Left lung (tissue), 10 donors: Measurements from ENCODE around the gene LAMA1. TPM values are rescaled to one million over a fixed set of nuclear protein-coding genes. Genes with fewer than 3 reads are reported as not detected.

ENCODE experiments used
- ATAC-seq: fragments of 200-7000 bp; cut with Tn5 transposase; one replicate; pipeline ENCODE4 v1.9.1; 2020; ENCODE audit warnings: moderate library complexity
- DNase-seq, 4 donors: peaks; one replicate each; pipeline ENCODE4 v3.0.0-alpha.2; 2013 to 2020
- H3K27ac ChIP-seq, 2 donors: fragments of 200-600 bp; sonication (generic) in 1 of 2; one replicate each; pipeline versions ENCODE4 v1.5.0 to v1.8.0; 2020 to 2021
- H3K27me3 ChIP-seq, 2 donors: fragments of 200-600 bp; sonication (generic) in 1 of 2; one replicate each; pipeline versions ENCODE4 v1.5.0 to v1.8.0; 2020 to 2021
- H3K36me3 ChIP-seq, 2 donors: fragments of 200-600 bp; sonication (generic) in 1 of 2; one replicate each; pipeline versions ENCODE4 v1.5.0 to v1.8.0; 2020 to 2021
- H3K4me1 ChIP-seq, 2 donors: fragments of 200-600 bp; one replicate each; pipeline ENCODE4 v1.8.0; 2021
- H3K4me3 ChIP-seq, 2 donors: fragments of 200-600 bp; sonication (generic) in 1 of 2; one replicate each; pipeline versions ENCODE4 v1.5.0 to v1.8.0; 2020 to 2021; ENCODE audit warnings: mild to moderate bottlenecking in 1 of 2
- H3K9me3 ChIP-seq, 2 donors: fragments of 200-600 bp; sonication (generic) in 1 of 2; one replicate each; pipeline versions ENCODE4 v1.5.0 to v1.8.0; 2020 to 2021
- intact Hi-C, 2 donors: fragments of 100-400 bp; cut with DNase I; formaldehyde crosslinking; loops; one replicate each; pipeline versions ENCODE4 v1.11.2 to v1.14.2; 2022
- polyA plus RNA-seq, 6 donors: library from polyadenylated mRNA; unstranded; fragments of 120-200 nt; gene quantifications; one replicate each; pipeline ENCODE4 v1.2.1, GENCODE V29; 2013; ENCODE audit not compliant: insufficient read length in 6 of 6
- total RNA-seq, 2 donors: library from RNA; stranded (reverse); fragmentation: NEBNext Ultra II Directional; extraction: Animal tissue kit (Norgen Biotek cat#: 25700); gene quantifications; one replicate each; pipeline ENCODE4 v1.2.1, GENCODE V29; 2021
- TF ChIP-seq, protein P1 (sequence below), 2 donors: fragments of 200-600 bp; sonication (generic) in 1 of 2; IDR thresholded peaks; one replicate each; pipeline versions ENCODE4 v1.5.0 to v1.8.0; 2021; ENCODE audit warnings: antibody characterized with exemption in 2 of 2
- donor health status: DM: no; HTN: yes; CAD: no.
- donor health status: DM: no; HTN: no; CAD: no.

LAMA1 gene
- total and polyA plus RNA-seq, 8 donors: 2.4 to 22.9 (median 11.6) TPM

GRCh38 chr18:6992761-6993160 lies 124.8 kb downstream of the LAMA1 start:
- no peaks in the 10 kb centered on the region for H3K4me1 ChIP-seq
- H3K27ac ChIP-seq: no peak overlapping the region
- H3K27me3 ChIP-seq: no peaks in the 10 kb centered on the region
- no peak overlapping the region for H3K4me3 ChIP-seq
- TF ChIP-seq, protein P1, sequence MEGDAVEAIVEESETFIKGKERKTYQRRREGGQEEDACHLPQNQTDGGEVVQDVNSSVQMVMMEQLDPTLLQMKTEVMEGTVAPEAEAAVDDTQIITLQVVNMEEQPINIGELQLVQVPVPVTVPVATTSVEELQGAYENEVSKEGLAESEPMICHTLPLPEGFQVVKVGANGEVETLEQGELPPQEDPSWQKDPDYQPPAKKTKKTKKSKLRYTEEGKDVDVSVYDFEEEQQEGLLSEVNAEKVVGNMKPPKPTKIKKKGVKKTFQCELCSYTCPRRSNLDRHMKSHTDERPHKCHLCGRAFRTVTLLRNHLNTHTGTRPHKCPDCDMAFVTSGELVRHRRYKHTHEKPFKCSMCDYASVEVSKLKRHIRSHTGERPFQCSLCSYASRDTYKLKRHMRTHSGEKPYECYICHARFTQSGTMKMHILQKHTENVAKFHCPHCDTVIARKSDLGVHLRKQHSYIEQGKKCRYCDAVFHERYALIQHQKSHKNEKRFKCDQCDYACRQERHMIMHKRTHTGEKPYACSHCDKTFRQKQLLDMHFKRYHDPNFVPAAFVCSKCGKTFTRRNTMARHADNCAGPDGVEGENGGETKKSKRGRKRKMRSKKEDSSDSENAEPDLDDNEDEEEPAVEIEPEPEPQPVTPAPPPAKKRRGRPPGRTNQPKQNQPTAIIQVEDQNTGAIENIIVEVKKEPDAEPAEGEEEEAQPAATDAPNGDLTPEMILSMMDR (IDR thresholded peaks at IDR 0.05): no peak
- ATAC-seq (no peak), DNase-seq (no peak)
- no peaks in the 10 kb centered on the region for H3K36me3 ChIP-seq
- intact Hi-C loops: no loop called here
- H3K9me3 ChIP-seq: no peaks in the 10 kb centered on the region

- DNase-seq (no peak), ATAC-seq (no peak)
- Histone ChIP-seq H3K27me3 (no peaks in the 10 kb centered on the region), H3K4me3 (no peak overlapping the region), H3K4me1 (no peaks in the 10 kb centered on the region), H3K27ac (no peak overlapping the region), H3K9me3 (no peaks in the 10 kb centered on the region), H3K36me3 (no peaks in the 10 kb centered on the region)
- TF ChIP-seq, protein P1 (IDR thresholded peaks at IDR 0.05): no peak
- intact Hi-C loops: no loop called here
Measured at GRCh38 chr18:6983366-6983765, 134.2 kb downstream of the LAMA1 start.

DNA sequence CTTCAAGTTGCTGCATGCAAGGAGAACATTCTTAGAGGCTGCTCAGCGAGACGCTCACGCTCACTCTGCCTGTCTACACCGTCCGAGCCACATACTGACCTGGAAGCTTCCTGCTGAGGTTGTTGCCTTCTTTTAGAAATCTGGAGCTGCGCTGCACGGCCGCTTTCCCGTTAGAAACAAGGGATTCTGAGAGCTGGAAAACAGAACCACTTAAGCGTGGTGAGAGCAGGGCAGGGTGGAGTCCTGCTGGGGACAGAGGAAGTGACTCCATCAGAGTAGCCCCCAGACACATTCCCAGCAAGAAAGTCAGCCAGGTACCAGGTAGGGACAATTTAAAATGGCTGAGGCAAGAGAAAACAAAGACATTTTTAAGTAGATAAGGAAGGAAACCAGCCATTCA lies 135.2 kb downstream of the LAMA1 start:
- TF ChIP-seq, protein P1 (IDR thresholded peaks at IDR 0.05): no peak
- no peaks in the 10 kb centered on the region for H3K27me3 ChIP-seq
- H3K36me3 ChIP-seq: no peaks in the 10 kb centered on the region
- DNase-seq (no peak), ATAC-seq (no peak)
- no peak overlapping the region for H3K4me3 ChIP-seq
- no peak overlapping the region for H3K27ac ChIP-seq
- H3K9me3 ChIP-seq: no peaks in the 10 kb centered on the region
- intact Hi-C loops: no loop called here
- no peaks in the 10 kb centered on the region for H3K4me1 ChIP-seq

DNA sequence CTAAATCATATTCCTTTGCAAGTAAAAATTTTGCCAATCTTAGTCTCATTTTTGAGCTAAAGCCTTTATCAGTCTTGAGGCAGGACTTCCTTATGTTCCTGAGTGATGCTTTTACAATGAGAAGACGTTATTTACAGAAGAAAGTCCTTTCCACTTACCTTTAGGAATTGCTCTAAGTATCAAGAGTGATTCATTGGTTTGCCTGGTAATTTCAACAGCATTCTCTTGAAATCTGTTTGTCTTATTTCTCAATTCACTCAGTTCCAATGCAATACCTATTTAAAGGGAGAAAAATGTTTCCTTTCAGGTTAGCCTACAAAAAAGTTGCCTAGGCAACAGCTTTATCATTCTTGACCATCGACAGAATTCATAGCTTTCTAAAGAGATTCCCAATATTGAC lies 137.2 kb downstream of the LAMA1 start:
- DNase-seq (no peak), ATAC-seq (no peak)
- Histone ChIP-seq H3K4me3 (no peak overlapping the region), H3K27me3 (no peaks in the 10 kb centered on the region), H3K9me3 (no peaks in the 10 kb centered on the region), H3K4me1 (no peaks in the 10 kb centered on the region), H3K36me3 (no peaks in the 10 kb centered on the region), H3K27ac (no peak overlapping the region)
- intact Hi-C loops: no loop called here
- TF ChIP-seq, protein P1 (IDR thresholded peaks at IDR 0.05): no peak

DNA sequence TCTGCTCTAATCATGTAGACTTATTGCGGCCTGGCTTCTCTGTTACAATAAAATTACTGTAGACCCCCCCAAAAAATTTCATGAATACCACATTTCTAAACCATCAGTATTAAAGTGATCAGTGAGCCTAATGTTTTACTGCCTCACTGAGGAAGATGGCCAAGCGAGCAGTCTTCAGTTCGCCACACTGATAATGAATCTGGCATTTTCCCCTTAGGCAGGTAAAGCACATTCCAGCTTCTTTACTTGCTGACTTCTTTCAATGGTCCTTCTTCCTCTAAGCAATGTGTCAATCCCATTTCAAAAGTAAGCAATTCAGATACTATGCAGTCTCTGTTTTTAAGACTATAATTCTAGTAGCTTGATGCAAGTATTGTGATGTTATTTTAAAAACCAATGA lies 137.6 kb downstream of the LAMA1 start:
- intact Hi-C loops: no loop called here

More for the DNA sequence above, 137.6 kb downstream of the LAMA1 start:
- TF ChIP-seq, protein P1 (IDR thresholded peaks at IDR 0.05): no peak
- Histone ChIP-seq H3K27me3 (no peaks in the 10 kb centered on the region), H3K4me1 (no peaks in the 10 kb centered on the region), H3K27ac (no peak overlapping the region), H3K4me3 (no peak overlapping the region), H3K36me3 (no peaks in the 10 kb centered on the region), H3K9me3 (no peaks in the 10 kb centered on the region)
- no peak for DNase-seq
- ATAC-seq: no peak
